Activated naive CD8-positive, alpha-beta T cell treated with anti-CD3 and anti-CD28 coated beads, Interleukin-2, amount 10 ng/mL, durations not matched to agents 7 days and 5 days (primary cell): ENCODE data around the gene PTPRZ1. TPM values are rescaled to one million over a fixed set of nuclear protein-coding genes. Genes with fewer than 3 reads are reported as not detected.

Source experiments
- ATAC-seq: fragments of 150-1000 bp; cut with Tn5 transposase; one replicate; pipeline ENCODE4 v1.10.0; 2021; ENCODE audit warnings: low read depth, moderate library complexity
- POLR2A ChIA-PET: fragments of 350-600 bp; sonication (Branson Sonifier 250); formaldehyde crosslinking; loops from one replicate; lab custom pipeline; 2021; ENCODE audit warnings: antibody characterized with exemption; lab: Charles Lee
- DNase-seq: peaks from one replicate; pipeline ENCODE4 v3.0.0; 2021
- H3K27ac Mint-ChIP-seq: one replicate; pipeline ENCODE4 v1.8.0; 2022; ENCODE audit warnings: mild to moderate bottlenecking, mixed read lengths
- H3K27me3 Mint-ChIP-seq: one replicate; pipeline ENCODE4 v1.8.0; 2022; ENCODE audit warnings: mild to moderate bottlenecking, moderate library complexity, mixed read lengths
- H3K36me3 Mint-ChIP-seq: one replicate; pipeline ENCODE4 v1.8.0; 2021; ENCODE audit warnings: mild to moderate bottlenecking, mixed read lengths
- H3K4me1 Mint-ChIP-seq: one replicate; pipeline ENCODE4 v1.8.0; 2021; ENCODE audit warnings: mixed read lengths
- H3K4me3 Mint-ChIP-seq: one replicate; pipeline ENCODE4 v1.8.0; 2022; ENCODE audit warnings: mild to moderate bottlenecking, moderate library complexity, mixed read lengths
- H3K9me3 Mint-ChIP-seq: one replicate; pipeline ENCODE4 v1.8.0; 2021; ENCODE audit warnings: mixed read lengths
- total RNA-seq, 2 experiments: library from RNA; stranded (reverse); gene quantifications; one replicate each; pipeline ENCODE4 v1.2.3, GENCODE V29; 2021

The PTPRZ1 gene
- total RNA-seq, 2 experiments from 2014 or later, result not detected

DNA sequence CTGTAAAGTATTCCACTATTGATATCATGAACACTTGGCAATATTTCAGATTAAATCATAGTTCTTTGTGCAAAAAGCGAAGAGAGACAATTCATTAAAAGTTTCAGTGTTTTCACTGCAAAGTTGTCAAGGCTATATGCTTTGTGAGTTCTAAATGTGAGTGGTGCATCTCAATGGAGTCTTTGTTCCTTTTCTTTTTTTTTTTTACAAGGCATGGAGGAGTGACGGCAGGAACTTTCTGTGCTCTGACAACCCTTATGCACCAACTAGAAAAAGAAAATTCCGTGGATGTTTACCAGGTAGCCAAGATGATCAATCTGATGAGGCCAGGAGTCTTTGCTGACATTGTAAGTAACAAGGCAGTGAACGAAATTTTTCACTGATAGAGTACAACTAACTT is 186.6 kb downstream of the PTPRZ1 start:
- Mint-ChIP-seq H3K4me3 (no peak overlapping the region), H3K27me3 (no peaks in the 10 kb centered on the region), H3K9me3 (no peaks in the 10 kb centered on the region), H3K27ac (no peak overlapping the region), H3K36me3 (no peaks in the 10 kb centered on the region), H3K4me1 (no peaks in the 10 kb centered on the region)
- ATAC-seq (no peak), DNase-seq (no peak)
- POLR2A ChIA-PET, result no interaction called here

DNA sequence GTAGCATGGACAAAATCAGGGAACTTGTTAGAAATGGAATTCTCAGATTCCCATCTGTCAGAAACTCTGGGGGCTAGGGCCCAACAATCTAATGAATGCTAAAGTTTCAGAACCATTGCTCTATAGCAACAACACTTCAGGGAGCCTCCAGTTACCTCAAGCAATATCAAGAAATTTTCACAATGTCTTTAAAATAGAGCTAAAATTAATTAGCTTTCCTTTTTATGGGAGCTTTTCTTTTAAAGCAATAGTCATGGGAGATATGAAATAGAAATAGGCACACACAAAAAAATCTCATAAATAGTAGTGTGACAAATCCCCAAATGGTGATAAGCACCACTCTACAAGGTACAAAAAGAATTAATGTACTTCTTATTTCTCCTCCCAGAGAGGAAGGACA is 190.2 kb downstream of the PTPRZ1 start:
- Mint-ChIP-seq H3K36me3 (no peaks in the 10 kb centered on the region), H3K27me3 (no peaks in the 10 kb centered on the region), H3K9me3 (no peaks in the 10 kb centered on the region), H3K27ac (no peak overlapping the region), H3K4me3 (no peak overlapping the region), H3K4me1 (no peaks in the 10 kb centered on the region)
- POLR2A ChIA-PET, result no interaction called here
- DNase-seq (no peak), ATAC-seq (no peak)

DNA sequence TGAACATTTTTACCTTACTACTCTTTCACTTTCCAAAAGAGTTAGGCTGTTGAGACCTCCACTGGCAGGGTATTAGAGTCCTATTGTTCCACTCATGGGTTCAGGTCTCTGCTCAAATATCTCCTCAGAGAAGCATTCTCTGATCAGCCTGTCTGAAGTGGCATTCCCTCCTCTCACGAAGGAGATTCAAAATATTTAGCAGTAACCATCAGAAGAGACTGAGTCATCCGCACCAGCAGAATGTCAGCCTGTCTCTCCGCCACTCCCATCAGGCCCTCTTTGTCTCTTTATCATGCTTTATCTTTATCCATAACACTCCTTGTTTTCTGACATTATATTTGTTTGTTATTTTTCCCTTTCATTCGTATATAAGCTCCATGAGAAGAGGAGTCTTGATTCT is 192.0 kb downstream of the PTPRZ1 start:
- no peak for ATAC-seq
- no peaks in the 10 kb centered on the region for H3K27me3 Mint-ChIP-seq
- H3K36me3 Mint-ChIP-seq, result no peaks in the 10 kb centered on the region
- POLR2A ChIA-PET, result no interaction called here
- H3K4me1 Mint-ChIP-seq, result no peaks in the 10 kb centered on the region
- no peak overlapping the region for H3K4me3 Mint-ChIP-seq
- no peaks in the 10 kb centered on the region for H3K9me3 Mint-ChIP-seq
- no peak for DNase-seq
- H3K27ac Mint-ChIP-seq, result no peak overlapping the region

DNA sequence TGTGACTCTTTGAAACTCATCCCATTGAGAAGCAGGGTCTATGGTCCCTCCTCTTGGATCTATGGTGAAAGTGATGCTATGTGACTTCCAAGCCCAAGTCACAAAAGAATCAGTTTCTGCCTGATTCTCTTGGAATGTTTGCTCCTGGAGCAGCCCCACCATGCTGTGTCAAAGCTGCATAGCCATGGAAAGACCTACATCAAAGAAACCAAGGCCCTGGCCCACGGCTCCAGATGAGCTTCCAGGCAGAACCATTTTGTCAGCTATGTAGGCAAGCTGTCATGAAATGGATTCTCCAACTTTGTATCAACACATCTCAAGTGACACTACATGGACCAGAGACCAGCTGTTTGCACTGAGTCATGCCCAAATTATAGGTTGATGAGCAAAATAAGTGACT is 194.1 kb downstream of the PTPRZ1 start:
- POLR2A ChIA-PET, result no interaction called here
- Mint-ChIP-seq H3K36me3 (no peaks in the 10 kb centered on the region), H3K4me3 (no peak overlapping the region), H3K27ac (no peak overlapping the region), H3K4me1 (no peaks in the 10 kb centered on the region), H3K27me3 (no peaks in the 10 kb centered on the region), H3K9me3 (no peaks in the 10 kb centered on the region)
- DNase-seq (no peak), ATAC-seq (no peak)

DNA sequence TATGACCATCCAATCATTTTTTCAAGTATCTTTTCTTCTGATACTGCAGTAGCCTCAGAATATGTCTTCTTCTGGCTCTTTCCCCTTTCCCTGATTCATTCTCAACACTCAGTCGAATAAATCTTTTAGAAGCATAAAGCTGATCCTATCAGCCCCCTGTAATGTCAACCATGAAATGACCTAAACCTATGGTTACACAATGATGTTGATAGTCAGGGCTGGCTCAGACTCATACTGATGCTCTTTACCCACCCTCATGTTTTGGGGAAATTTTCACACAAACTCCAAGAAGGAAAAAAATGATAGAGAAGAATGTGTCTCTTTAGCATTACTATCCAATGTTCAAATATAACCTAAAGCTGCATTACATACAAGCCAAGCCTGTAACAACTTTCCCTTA is 195.1 kb downstream of the PTPRZ1 start:
- no peaks in the 10 kb centered on the region for H3K36me3 Mint-ChIP-seq
- ATAC-seq (no peak), DNase-seq (no peak)
- H3K4me1 Mint-ChIP-seq, result no peaks in the 10 kb centered on the region
- H3K4me3 Mint-ChIP-seq, result no peak overlapping the region
- POLR2A ChIA-PET, result no interaction called here
- no peak overlapping the region for H3K27ac Mint-ChIP-seq
- H3K27me3 Mint-ChIP-seq, result no peaks in the 10 kb centered on the region
- H3K9me3 Mint-ChIP-seq, result no peaks in the 10 kb centered on the region

DNA sequence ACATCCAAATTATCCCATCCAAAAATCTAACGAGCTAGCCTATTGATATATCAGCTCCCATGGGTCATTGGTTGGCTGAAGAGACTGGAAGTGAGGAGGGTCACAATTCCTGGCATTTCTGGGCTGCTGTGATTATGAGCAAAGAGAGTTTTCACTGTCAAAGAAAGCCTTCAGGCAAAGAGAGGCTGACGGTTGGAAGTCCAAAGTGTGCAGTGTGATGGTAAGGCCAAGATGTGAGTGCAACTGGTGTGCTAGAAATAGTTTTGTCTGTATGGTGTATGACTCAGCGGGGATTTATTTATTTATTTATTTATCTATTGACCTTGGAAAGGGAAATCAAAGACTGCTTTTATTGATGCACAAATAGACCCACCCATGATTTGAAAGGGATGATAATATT is 196.0 kb downstream of the PTPRZ1 start:
- POLR2A ChIA-PET, result no interaction called here
- DNase-seq, result no peak
- H3K36me3 Mint-ChIP-seq, result no peaks in the 10 kb centered on the region
- H3K4me3 Mint-ChIP-seq, result no peak overlapping the region
- no peaks in the 10 kb centered on the region for H3K4me1 Mint-ChIP-seq
- H3K27me3 Mint-ChIP-seq, result no peaks in the 10 kb centered on the region
- no peaks in the 10 kb centered on the region for H3K9me3 Mint-ChIP-seq
- no peak for ATAC-seq
- no peak overlapping the region for H3K27ac Mint-ChIP-seq

DNA sequence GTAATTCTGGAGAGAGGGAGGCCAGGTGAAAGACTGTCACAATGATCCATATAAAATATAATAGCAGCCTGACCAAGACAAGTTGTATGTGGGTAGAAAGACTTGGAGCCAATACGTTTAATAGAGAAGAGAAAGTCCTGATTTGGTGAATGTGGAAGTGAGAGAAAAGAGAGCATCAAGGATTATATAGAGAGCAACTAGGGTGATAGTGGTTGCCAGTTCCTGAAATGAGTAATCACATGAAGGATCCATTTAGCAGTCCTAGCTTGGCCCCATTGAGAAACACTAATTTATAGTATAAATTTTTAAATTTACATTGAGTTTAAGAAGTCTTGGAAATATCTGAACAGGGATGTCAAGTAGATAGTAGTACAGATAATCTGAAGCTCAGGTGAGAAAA is 197.1 kb downstream of the PTPRZ1 start:
- H3K4me3 Mint-ChIP-seq, result no peak overlapping the region
- DNase-seq (no peak), ATAC-seq (no peak)
- H3K36me3 Mint-ChIP-seq, result no peaks in the 10 kb centered on the region
- H3K9me3 Mint-ChIP-seq, result no peaks in the 10 kb centered on the region
- H3K27ac Mint-ChIP-seq, result no peak overlapping the region
- no peaks in the 10 kb centered on the region for H3K4me1 Mint-ChIP-seq
- H3K27me3 Mint-ChIP-seq, result no peaks in the 10 kb centered on the region
- POLR2A ChIA-PET, result no interaction called here

DNA sequence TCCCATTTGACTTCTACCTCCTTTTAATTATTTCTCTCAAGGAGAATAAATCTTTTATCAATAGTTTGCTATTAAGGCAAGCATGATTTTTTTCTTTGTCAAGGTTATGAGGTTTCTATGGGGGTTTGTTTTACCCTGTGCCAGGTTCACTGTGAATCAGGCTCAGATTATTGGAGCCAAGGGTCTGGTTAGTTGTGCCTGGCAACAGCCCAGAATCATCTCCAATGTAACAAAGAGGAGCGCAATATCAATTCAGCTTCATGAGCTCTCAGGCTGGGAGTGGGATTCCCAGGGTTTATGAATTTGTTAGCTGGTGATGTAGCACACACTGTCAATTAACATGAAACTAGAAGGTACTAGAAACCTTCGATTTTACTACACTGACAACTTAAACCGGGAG is 197.9 kb downstream of the PTPRZ1 start:
- no peaks in the 10 kb centered on the region for H3K9me3 Mint-ChIP-seq
- no peaks in the 10 kb centered on the region for H3K4me1 Mint-ChIP-seq
- ATAC-seq (no peak), DNase-seq (no peak)
- no peak overlapping the region for H3K27ac Mint-ChIP-seq
- POLR2A ChIA-PET, result no interaction called here
- H3K36me3 Mint-ChIP-seq, result no peaks in the 10 kb centered on the region
- no peak overlapping the region for H3K4me3 Mint-ChIP-seq
- H3K27me3 Mint-ChIP-seq, result no peaks in the 10 kb centered on the region

DNA sequence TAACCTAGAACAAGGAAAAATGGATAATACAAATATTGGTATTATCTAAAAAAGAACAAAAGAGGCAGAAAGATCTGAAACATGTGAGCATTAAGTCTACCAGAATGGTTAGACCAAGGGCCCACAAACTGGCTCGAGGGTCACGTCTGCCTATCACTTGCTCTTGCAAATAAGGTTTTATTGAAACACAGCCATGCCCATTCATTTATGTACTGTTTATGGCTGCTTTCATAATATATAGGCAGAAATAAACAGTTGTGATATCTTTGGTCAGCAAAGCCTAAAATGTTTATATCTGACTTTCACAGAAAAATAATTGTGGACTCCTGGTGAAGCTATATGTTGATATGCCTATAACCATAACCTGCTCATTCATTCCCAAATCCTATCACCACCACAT is 199.3 kb downstream of the PTPRZ1 start:
- Mint-ChIP-seq H3K4me1 (no peaks in the 10 kb centered on the region), H3K27ac (no peak overlapping the region), H3K4me3 (no peak overlapping the region), H3K27me3 (no peaks in the 10 kb centered on the region), H3K9me3 (no peaks in the 10 kb centered on the region), H3K36me3 (no peaks in the 10 kb centered on the region)
- DNase-seq, result no peak
- POLR2A ChIA-PET, result no interaction called here
- ATAC-seq, result no peak

DNA sequence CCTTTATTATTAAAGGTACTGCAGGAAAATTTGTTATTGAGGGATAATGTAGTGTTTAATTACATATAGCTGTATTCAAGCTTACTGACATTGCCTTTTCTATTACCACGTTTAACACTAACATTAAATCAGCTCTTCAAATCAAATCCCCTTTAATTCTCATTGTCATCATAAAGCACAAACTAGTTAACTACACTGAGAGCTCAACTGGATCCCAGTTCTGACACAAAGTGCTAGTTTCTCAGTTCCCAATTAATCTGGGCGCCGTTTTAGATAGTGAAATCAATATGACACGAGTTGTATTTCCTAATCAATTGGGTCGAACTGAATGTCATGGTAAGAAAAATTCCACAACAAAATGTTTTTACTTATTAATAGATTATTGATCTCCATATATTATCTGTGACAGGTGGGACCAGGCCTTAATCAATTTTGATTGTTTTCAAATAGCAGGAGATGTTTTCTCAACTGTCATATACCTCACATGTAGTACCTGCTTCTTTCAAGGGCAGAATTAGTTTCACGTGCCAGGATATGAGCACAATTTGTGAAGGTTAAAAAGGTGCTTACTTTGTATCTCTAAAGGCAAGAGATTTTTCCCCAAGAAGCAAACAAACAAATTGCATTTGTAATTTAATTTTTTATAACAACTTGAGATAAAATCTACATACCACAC is 200.1 kb downstream of the PTPRZ1 start:
- H3K4me1 Mint-ChIP-seq, result no peaks in the 10 kb centered on the region
- ATAC-seq, result no peak
- H3K27ac Mint-ChIP-seq, result no peak overlapping the region
- DNase-seq, result no peak
- H3K4me3 Mint-ChIP-seq, result no peak overlapping the region
- POLR2A ChIA-PET, result no interaction called here
- no peaks in the 10 kb centered on the region for H3K27me3 Mint-ChIP-seq
- no peaks in the 10 kb centered on the region for H3K9me3 Mint-ChIP-seq
- no peaks in the 10 kb centered on the region for H3K36me3 Mint-ChIP-seq

DNA sequence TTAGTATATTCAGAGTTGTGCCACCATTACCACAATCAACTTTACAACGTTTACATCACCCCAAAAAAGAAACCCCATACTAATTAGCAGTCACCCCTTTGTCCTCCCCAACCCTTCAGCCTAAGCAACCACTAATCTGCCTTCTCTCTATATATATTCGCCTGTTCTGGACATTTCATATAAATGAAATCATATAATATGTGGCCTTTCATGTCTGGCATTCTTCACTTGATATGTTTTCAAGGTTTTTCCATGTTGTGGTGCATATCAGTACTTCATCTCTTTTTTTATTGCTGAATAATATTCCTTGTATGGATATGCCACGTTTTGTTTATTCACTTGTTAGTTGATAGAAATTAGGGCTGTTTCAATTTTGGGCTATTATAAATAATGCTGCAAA is 200.7 kb downstream of the PTPRZ1 start:
- Mint-ChIP-seq H3K9me3 (no peaks in the 10 kb centered on the region), H3K4me1 (no peaks in the 10 kb centered on the region), H3K4me3 (no peak overlapping the region), H3K36me3 (no peaks in the 10 kb centered on the region), H3K27me3 (no peaks in the 10 kb centered on the region), H3K27ac (no peak overlapping the region)
- POLR2A ChIA-PET, result no interaction called here
- ATAC-seq (no peak), DNase-seq (no peak)

DNA sequence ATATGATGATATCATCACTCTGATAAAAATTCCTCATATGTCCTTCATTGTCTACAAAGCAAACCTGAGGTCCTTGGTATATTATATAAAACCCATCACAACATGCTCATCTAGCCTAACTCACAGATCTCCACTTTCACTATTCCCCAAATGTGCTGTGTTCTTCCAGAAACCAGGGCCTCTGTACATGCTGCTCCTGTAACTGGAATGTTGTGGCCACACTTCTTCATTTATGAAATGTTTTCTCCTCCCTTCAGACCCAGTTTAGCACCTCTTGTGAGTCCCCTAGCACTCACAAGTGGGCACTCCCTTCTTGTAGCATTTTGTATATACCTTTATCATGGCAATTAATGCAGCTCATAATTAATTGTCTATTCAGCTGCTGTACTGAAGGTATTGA is 209.2 kb downstream of the PTPRZ1 start:
- no peak for DNase-seq
- no peak overlapping the region for H3K4me3 Mint-ChIP-seq
- H3K27me3 Mint-ChIP-seq, result no peaks in the 10 kb centered on the region
- H3K36me3 Mint-ChIP-seq, result no peaks in the 10 kb centered on the region
- no peak for ATAC-seq
- no peaks in the 10 kb centered on the region for H3K4me1 Mint-ChIP-seq
- H3K9me3 Mint-ChIP-seq, result no peaks in the 10 kb centered on the region
- POLR2A ChIA-PET, result no interaction called here
- H3K27ac Mint-ChIP-seq, result no peak overlapping the region

DNA sequence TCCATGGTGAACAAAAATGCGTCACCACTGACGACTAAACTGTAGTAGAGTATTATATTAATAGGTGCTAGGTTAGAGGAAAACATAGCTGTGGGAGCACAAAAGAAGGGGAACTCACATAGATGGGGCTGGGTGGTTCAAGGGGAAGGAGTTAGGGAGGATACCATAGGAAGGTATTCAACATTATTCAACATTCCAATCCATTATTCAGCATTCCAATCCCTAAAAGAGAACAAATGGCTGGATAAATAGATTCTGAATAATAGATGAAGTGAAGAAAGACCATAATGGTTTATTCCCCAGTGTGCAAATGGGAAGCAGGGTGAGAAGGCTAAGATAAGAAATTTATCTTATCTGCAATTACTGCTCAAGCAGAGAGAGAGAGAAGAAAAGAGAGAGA is 209.7 kb downstream of the PTPRZ1 start:
- DNase-seq (no peak), ATAC-seq (no peak)
- no peak overlapping the region for H3K4me3 Mint-ChIP-seq
- POLR2A ChIA-PET, result no interaction called here
- no peaks in the 10 kb centered on the region for H3K4me1 Mint-ChIP-seq
- no peak overlapping the region for H3K27ac Mint-ChIP-seq
- no peaks in the 10 kb centered on the region for H3K36me3 Mint-ChIP-seq
- H3K27me3 Mint-ChIP-seq, result no peaks in the 10 kb centered on the region
- no peaks in the 10 kb centered on the region for H3K9me3 Mint-ChIP-seq

DNA sequence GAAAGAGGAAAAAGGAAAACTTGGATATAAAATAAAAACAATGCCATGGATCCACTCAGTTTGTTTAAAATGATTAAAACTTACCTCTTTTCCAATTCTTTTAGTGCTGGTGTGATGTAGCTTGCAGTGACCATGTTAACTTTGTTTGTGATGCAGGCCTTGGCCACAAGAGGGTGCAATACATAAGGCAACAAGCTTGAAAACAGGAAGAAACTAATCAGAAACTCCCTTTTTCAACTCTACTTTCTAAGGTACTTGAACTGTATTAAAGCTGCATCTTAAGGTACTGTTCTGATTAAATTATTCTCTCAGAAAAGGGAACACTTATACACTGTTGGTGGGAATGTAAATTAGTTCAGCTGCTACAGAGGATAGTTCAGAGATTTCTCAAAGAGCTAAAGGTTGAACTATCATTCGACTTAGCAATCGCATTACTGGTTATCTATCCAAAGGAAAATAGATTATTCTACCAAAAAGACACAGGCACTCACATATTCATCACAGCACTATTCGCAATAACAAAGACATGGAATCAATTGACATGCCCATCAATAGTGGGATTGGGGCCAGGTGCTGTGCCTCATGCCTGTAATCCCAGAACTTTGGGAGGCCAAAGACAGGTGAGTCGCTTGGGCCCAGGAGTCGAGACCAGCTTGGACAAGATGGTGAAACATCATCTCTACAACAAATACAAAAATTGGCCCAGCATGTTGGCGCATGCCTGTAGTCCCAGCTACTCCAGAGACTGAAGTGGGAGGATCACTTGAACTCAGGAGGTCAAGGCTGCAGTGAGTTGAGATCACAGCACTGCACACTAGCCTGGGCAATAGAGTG is 220.2 kb downstream of the PTPRZ1 start:
- ATAC-seq, result peak; percentile 58

More for the DNA sequence above, 220.2 kb downstream of the PTPRZ1 start:
- DNase-seq, result peak; percentile 33
- Mint-ChIP-seq H3K27me3 (no peaks in the 10 kb centered on the region), H3K9me3 (no peaks in the 10 kb centered on the region), H3K27ac (no peak overlapping the region), H3K4me3 (no peak overlapping the region), H3K36me3 (no peaks in the 10 kb centered on the region), H3K4me1 (no peaks in the 10 kb centered on the region)
- POLR2A ChIA-PET, result no interaction called here
